Measurements from ENCODE around the gene ANKS1A.

GRCh38 chr6:34970957-34971356 is 81.9 kb downstream of the ANKS1A start:
- no peak for TF ChIP-seq CTCF (conservative IDR thresholded peaks at IDR 0.05; ENCODE audit: low read depth, low read length)
- TF ChIP-seq POLR2A (IDR thresholded peaks at IDR 0.05; ENCODE audit: low read depth, low read length): no peak
- TF ChIP-seq FOS (IDR thresholded peaks at IDR 0.05; ENCODE audit: low read depth, low read length): no peak
- TF ChIP-seq SMC3 (IDR thresholded peaks at IDR 0.05; ENCODE audit: low read depth, low read length): no peak
- no peak for TF ChIP-seq BHLHE40 (IDR thresholded peaks at IDR 0.05; ENCODE audit: low read depth, low read length)
- TF ChIP-seq RCOR1 (IDR thresholded peaks at IDR 0.05; ENCODE audit: insufficient replicate concordance, low read length): no peak
- TF ChIP-seq CHD1 (IDR thresholded peaks at IDR 0.05; ENCODE audit: low read depth, low read length): no peak
- no peak for TF ChIP-seq USF2 (IDR thresholded peaks at IDR 0.05; ENCODE audit: low read depth, low read length)
- no peak for TF ChIP-seq NFE2L2 (IDR thresholded peaks at IDR 0.05; ENCODE audit: low read depth, low read length)
- no peak for TF ChIP-seq RFX5 (IDR thresholded peaks at IDR 0.05; ENCODE audit: low read depth, low read length)
- no peak for TF ChIP-seq MAFK (IDR thresholded peaks at IDR 0.05; ENCODE audit: low read depth, low read length)
- no peak for TF ChIP-seq MAZ (IDR thresholded peaks at IDR 0.05; ENCODE audit: borderline replicate concordance, low read depth, low read length)
- no peak for TF ChIP-seq RAD21 (IDR thresholded peaks at IDR 0.05; ENCODE audit: low read length)
- no peak for TF ChIP-seq CEBPB (IDR thresholded peaks at IDR 0.05; ENCODE audit: low read depth, low read length)

Data from IMR-90 (cell line).